ENCODE results near the gene NBPF8.
"Not testable (repeated sequence)": the region's sequence is repeated elsewhere in the genome, so short reads cannot be mapped to it uniquely, and the experiment has no call there.

DNA sequence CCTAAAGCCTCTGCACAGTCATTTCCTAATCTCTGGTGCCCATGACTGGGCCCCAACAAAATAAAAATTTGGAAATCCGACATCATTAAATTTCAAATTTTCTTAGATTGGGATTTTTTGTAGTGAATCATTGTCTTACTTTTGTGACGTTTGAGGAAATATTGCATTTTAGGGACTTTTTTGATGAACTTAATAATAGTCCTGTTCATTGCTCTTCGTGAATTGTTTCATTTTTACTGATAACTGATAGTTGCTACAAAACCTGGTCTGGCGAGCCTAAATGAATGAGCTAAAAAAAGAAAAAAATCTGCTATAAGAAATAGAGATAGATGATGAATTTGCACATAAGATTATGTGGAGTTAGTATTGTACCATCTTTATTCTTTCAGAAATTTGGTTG is 23.5 kb upstream of the NBPF8 start:
- TF ChIP-seq, protein P1, sequence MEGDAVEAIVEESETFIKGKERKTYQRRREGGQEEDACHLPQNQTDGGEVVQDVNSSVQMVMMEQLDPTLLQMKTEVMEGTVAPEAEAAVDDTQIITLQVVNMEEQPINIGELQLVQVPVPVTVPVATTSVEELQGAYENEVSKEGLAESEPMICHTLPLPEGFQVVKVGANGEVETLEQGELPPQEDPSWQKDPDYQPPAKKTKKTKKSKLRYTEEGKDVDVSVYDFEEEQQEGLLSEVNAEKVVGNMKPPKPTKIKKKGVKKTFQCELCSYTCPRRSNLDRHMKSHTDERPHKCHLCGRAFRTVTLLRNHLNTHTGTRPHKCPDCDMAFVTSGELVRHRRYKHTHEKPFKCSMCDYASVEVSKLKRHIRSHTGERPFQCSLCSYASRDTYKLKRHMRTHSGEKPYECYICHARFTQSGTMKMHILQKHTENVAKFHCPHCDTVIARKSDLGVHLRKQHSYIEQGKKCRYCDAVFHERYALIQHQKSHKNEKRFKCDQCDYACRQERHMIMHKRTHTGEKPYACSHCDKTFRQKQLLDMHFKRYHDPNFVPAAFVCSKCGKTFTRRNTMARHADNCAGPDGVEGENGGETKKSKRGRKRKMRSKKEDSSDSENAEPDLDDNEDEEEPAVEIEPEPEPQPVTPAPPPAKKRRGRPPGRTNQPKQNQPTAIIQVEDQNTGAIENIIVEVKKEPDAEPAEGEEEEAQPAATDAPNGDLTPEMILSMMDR (IDR thresholded peaks at IDR 0.05): not testable (repeated sequence)
- TF ChIP-seq POLR2A (IDR thresholded peaks at IDR 0.05): not testable (repeated sequence)

Data from esophagus squamous epithelium (tissue), 4 donors.